Stimulated activated CD8-positive, alpha-beta memory T cell treated with anti-CD3 and anti-CD28 coated beads, Interleukin-12 subunit alpha, Interleukin-12 subunit beta, amount 100 ng/mL, for 1 hour (primary cell): ENCODE results near the gene ZNF529.
"Not testable (repeated sequence)": the region's sequence is repeated elsewhere in the genome, so short reads cannot be mapped to it uniquely, and the experiment has no call there.

Experiments
- DNase-seq: peaks from one replicate; pipeline ENCODE4 v3.0.0-alpha.2; 2020; ENCODE audit warnings: low read depth

Gene ZNF529

GRCh38 chr19:36573020-36573894, at the start of gene ZNF529:
Gene ZNF529 (minus strand): TSS chr19:36573292. CDS start chr19:36572346, 946 bp downstream.
- DNase-seq, result peak; percentile 75

DNA sequence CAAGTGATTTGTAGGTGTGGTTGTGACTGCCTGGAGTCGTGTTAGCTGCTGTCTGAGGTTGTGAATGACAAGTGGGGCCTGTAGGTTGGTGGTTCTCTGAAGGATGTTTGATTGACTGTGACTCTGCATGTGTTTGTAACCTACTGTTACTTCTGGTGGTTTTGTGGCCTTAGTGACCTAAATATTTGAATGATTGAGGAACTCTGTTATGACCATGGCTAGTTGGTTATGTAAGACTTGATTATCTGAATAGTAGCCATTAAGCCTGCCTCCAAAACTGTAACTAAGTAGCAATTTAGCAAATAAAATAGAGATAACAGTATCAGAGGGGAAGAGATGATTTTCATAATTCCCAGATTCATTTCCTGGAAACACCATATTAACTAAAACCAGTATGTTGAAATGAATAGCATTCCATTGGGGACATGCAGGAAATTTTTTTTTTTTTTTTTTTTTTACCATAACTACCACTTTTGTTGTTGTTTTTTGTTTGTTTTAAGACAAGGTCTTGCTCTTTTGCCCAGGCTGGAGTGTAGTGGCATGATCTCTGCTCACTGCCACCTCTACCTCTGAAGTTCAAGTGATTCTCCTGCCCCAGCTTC, 32.9 kb upstream of the ZNF529 start:
- DNase-seq, result no peak

DNA sequence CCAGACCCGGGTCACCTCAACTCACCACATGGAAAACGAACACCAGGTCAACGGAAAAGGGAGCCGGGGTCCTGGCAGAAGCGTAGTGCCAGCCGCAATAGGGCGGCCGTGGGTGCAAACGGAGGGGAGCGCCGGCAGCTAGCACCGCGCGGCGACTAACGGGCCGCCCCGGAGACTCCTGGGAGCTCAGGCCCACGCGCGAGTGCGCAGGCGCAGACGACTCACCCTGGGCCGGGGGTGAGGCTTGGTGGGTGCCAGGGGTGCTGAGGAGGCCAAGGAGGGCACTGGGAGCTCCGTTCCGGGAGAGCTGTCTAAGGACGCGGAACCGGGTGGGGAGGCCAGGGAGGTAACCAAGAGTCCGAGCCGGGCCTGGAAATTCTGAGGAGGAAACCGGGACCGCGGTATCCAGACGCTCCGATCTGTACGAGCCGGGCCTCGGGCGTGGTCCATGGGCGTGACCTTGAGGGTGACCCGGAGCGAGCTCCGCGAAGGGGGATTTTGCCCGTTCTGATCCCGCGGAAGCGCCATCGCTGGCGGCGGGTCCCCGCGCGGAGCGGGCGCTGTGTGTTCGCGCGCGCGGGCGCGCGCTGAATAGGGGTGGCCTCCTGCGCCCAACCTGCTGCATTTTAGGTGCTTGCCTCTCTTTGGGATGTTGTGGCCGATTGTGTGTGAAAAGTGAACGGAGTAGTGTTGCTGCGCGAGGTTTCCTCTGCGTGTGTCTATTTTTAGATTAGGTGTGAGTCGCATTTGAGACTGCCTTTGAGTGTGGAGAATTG, 32.2 kb upstream of the ZNF529 start, which contains the start of gene ZNF382:
TSS of gene ZNF382 (plus strand) at position 213 of the 776 bp plus-strand sequence. CDS start 4,602 bp downstream, outside the sequence.
- DNase-seq, result peak; percentile 78

DNA sequence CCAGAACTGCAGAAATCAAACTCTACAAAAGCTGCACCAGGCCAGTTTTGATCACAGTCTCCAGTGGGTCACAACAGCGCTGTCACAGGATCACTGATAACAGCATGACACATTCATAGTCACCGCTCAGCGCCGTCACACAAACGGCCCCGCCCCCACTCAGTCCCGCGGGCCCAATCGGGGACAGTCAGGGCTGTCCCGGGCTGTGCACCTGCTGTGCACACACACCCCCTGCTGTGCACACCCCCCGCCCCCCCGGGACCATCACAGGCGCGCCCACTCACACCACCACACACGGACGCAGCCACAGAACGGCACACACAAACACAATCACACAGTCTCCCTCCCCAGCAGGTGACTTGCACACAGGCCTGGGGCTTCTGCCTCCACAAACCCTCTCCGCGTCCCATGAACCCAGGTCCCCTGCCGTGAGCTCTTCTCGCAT, 31.6 kb upstream of the ZNF529 start:
- DNase-seq, result peak; percentile 76

DNA sequence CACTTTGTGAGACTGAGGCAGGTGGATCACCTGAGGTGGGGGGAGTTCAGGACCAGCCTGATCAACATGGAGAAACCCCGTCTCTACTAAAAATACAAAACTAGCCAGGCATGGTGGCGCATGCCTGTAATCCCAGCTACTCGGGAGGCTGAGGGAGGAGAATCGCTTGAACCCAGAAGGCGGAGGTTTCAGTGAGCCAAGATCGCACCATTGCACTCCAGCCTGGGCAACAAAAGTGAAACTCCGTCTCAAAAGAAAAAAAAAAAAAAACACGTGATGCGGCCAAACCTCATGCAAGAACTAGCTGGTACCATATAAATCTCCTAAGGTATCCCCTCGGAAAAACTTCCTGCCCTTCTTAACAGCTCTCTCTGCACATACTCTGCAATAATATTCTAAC, 29.6 kb upstream of the ZNF529 start:
- not testable (repeated sequence) for DNase-seq

- DNase-seq, result no peak
Measured at GRCh38 chr19:36579255-36579654, 6.2 kb upstream of the ZNF529 start.

- no peak for DNase-seq
Measured at GRCh38 chr19:36577271-36577996, 4.3 kb upstream of the ZNF529 start.

DNA sequence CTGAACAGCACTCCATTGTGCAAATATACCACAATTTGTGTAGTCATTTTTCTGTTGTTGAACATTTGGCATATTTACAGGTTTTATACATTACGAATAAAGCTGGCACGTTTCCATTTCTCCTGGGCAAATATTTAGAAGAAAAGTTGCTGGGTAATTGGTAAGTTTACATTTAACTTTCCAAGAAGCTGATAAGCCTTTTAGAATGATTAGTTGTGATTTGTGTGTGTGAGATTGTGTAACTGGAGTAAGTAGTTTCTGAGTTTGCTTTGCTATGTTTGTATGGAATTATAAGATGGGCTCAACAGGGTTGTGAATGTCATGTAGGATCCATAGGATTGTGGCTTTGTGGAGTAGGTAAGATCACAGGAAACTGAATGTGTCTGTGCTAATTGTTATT, 1.6 kb upstream of the ZNF529 start:
- DNase-seq, result no peak

DNA sequence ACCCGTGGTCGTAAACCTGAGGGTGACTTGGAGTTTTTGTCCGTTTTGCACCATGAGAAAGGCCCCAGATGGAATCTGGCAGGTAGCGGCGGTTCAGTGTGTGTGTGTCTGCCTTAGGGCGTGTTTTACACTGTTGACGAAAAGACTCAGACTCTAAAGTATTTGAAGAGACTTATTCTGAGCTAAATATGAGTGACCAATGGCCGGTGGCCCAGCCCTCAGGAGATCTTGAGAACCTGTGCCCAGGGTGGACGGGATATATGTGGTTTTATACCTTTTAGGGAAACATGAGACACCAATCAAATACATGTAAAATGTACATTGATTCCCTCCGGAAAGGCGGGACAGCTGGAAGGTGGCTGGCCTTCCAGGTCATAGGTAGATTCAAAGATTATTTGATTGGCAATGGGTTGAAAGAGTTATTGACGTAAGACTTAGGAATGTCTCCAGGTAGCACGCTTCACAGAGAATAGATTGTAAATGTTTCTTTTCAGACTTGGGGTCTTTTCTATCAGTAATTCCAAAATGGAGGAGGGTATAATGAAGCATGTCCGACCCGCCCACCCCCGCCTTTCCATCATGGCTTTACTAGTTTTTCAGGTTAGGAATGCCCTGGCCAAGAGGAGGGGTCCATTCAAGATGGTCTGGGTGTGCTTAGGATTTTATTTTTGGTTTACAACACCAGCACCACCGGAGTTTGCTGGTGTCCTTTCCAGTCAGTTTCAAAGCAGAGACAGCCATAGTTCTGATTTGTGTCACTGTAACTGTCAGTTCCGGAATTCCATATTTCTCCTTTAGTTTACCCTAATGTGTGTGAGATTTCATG, 1.0 kb upstream of the ZNF529 start:
- no peak for DNase-seq

- DNase-seq, result no peak
Measured at GRCh38 chr19:36572593-36573019, 486 bp downstream of the ZNF529 start.

GRCh38 chr19:36564391-36564790, 8.7 kb downstream of the ZNF529 start:
- DNase-seq, result no peak

- no peak for DNase-seq
Measured at GRCh38 chr19:36547001-36547732, 25.9 kb downstream of the ZNF529 start.

GRCh38 chr19:36528921-36529518, 44.1 kb downstream of the ZNF529 start:
- DNase-seq, result peak; percentile 7

DNA sequence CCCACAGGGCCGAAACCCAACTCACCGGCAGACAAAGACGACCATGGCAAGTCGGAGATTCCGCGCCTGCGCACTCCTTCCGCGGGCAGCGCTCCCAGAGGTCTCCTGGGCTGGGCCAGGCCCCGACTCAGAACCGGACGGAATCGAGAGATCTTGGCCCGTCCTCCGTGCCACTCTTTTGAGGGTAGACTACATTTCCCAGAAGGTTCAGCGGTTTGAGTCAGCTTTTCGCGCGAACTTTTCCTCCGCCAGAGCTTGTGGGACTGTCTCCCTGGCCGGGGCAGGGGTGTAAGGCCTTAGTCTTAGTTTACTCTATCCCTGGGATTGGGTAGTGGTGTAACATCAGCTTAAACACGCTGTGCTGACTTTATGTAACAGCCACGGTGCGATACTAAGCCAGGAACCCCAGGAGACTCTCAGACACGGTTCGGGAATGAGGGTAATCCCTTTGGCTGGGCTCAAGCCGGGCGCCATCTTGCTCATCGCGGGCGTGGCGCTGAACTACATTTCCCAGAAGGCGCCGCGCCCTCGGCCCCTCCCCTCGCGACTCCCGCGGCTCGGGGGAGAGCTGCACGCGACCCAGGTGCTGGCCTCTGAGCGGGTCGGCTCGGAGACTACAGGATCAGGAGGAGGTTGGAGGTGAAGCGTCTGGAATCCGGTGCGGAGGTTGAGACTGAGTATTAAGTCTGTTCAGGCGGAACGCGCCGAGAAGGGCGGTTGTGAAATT, 44.7 kb downstream of the ZNF529 start, which contains the start of gene ZNF260:
TSS of gene ZNF260 (minus strand) at position 78 of the 727 bp plus-strand sequence. CDS start 13,033 bp downstream, outside the sequence.
- peak; percentile 84 for DNase-seq

DNA sequence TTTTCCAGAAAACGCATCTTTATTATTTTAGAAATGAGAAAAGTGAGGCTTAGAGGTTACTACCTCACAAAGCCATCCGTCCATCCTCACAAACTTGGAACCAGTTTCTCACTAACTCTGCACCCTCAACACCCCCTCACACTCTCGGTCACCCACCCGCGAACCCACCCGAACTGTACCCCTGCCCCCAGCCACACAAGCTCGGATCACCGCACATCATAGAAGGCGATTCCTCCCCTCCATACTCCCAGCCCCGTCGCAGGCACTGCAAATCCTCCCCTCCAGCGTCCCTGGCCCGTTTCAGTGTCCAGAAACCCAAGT, 45.3 kb downstream of the ZNF529 start:
- no peak for DNase-seq

DNA sequence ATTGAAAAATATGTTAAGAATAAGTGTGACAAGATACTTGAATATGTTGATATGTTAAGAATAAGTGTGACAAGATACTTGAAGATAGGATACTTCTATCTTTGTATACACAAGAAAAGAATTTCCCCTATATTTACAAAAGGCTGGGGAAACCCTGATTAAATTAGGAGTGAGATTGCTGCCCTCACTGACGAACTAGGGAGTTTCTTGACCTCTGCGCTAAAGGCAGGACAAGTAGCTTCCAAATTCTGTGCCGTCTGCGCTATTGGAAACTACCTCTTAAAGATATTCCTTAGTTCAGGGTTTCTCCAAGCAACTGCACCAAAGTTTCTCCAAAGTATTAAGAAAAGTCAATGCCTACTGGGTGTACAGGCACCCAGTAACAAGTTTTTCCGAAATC, 45.8 kb downstream of the ZNF529 start:
- DNase-seq, result no peak

GRCh38 chr19:36526581-36526980, 46.5 kb downstream of the ZNF529 start:
- no peak for DNase-seq

- DNase-seq, result no peak
Measured at GRCh38 chr19:36524617-36525016, 48.5 kb downstream of the ZNF529 start.

- no peak for DNase-seq
Measured at GRCh38 chr19:36514012-36514612, 59.0 kb downstream of the ZNF529 start.
